Fibroblast of villous mesenchyme (primary cell): ENCODE results near the gene C15orf40. TPM values are rescaled to one million over a fixed set of nuclear protein-coding genes. Genes with fewer than 3 reads are reported as not detected.

Experiments
- DNase-seq: peaks from one replicate; pipeline ENCODE4 v3.0.0-alpha.2; 2010; ENCODE audit warnings: low read depth
- H3K4me3 ChIP-seq: 2 replicates; pipeline ENCODE4 v1.5.1; 2011; ENCODE audit warnings: low read depth, mild to moderate bottlenecking, low read length
- CTCF ChIP-seq: IDR thresholded peaks from 2 replicates; pipeline ENCODE4 v1.5.1; 2012; ENCODE audit warnings: low read depth, mild to moderate bottlenecking, low read length; ENCODE audit not compliant: insufficient read depth
- total RNA-seq: library from RNA; depleted of rRNA; stranded (reverse); fragments of >200 nt; gene quantifications from 2 replicates; pipeline ENCODE4 v1.2.3, GENCODE V29; 2012

Gene C15orf40
- total RNA-seq, 1 donor = 9.1 TPM

GRCh38 chr15:82960766-82961165, 50.7 kb downstream of the C15orf40 start:
- TF ChIP-seq CTCF = no peak
- no peak overlapping the region for H3K4me3 ChIP-seq
- no peak for DNase-seq

DNA sequence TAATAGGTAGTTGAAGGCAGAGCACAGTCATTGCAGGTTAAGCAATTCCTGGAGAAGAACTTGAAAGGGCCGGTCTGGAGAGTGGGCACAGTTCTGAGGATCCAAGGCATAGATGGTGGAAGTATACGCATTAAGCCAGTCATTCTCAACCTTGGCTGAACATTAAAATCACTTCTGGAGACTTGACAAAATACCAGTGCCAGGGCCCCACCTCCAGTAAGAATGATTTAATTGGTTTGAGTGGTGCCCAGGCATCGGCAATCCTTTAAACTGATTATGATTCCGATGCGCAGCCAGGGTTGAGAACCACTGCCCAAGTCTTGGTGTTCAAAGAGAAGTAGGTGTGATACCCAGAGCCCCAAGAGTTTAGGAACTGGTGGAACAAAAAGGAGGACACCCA, 52.0 kb downstream of the C15orf40 start:
- DNase-seq = no peak
- no peak overlapping the region for H3K4me3 ChIP-seq
- TF ChIP-seq CTCF = no peak

DNA sequence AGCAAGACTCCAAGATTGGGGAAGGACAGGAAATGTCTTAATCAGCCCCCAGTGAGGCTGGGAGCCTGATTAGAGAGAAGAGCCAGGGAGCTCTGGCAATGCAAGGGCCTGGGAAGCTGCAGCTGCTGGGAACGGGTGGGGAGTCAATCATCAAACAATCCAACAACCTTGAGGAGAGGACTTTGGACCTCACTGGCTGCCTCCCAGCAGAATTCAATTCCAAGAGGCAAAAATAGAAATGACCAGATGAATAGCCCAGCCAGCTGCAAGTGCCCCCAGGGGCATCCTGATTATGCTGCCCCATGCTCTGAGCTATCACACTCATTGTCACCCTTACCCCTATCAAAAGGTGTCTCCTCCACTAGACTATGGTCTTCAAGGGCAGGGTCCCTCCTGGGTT, 52.8 kb downstream of the C15orf40 start:
- no peak overlapping the region for H3K4me3 ChIP-seq
- DNase-seq = no peak
- no peak for TF ChIP-seq CTCF

DNA sequence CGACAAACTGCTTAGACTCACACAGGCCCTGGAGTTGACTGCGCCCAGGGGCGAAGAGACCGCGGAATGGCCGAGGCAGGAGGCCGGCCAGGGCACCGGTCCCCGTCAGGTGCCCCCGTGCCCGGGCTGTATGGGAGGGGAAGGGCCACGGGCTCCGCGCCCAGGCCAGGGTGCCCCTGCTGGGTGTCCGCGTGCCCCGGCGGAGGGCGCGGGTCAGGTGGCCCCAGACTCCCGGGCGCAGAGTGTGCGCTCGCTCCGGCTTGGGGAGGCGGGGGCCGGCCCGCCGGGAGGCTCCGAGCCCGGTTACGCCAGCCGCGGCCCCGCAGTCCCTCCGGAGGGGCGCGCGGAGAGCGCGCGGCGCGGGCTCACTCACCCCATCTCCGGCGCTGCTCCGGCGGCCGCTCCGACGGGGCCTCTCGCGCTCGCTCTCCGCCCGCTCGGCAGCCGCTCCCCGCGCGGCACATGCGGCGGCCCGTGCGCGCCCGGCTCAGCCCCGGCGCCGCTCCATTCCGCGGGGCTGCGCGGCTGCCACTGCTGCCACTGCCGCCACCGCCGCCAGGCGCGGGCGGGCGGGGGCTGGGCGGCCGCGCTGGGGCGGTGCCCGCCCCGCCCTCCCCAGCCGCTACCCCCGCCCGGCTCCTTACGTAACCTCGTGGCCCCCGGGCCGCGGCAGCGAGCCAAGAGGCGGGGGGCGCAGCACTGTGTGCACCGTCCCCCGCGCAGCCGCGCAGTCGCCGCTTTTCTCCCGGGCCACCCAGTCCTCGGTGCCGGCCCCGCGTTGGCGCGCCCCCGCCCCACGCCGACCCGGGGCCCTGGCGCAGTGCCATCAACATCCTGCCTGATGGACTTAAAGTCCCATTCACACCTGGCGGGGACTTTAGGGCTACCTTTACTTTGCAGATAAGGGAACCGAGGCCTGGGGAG, 59.0 kb downstream of the C15orf40 start, which contains the start of gene HOMER2:
Gene HOMER2, minus strand, starts transcription at position 563 of the 924 bp plus-strand sequence. Its CDS starts 185 bp downstream, at position 378.
- TF ChIP-seq CTCF = no peak
- peak within 1 kb of the TSS; percentile 21 for H3K4me3 ChIP-seq
- DNase-seq = no peak

DNA sequence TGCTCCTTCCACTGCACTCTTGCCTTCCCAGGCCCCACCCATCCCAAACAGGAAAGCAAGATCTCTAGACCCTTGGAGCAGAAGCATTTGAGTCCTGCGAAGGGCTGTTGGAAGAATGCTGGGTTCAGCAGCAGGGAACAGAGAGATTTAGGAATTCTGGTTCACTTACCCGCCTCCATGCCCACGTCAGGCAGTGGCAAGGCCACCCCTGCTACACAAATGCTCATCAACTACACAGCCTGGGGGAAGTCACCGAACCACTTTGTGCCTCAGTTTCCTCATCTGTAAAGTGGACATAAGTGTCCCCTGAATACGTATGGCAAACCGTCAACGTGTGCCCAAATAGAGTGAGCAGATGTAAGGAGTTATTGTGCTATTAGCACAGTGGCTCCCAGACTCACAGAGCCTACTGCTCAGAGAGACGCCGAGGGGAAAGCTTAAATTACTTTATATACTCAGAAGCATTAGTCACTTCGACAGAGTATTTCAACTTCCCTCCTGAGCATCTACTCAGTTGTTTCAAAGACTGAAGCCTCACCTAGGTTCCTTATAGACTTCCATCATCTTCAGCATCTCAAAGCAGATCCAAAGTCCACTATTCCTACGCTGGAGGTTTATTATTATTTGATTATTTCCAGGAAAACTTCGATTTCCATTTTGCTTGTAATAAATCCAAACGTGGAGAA, 59.8 kb downstream of the C15orf40 start:
- no peak for TF ChIP-seq CTCF
- H3K4me3 ChIP-seq = peak overlapping the region; percentile 21
- DNase-seq = no peak

DNA sequence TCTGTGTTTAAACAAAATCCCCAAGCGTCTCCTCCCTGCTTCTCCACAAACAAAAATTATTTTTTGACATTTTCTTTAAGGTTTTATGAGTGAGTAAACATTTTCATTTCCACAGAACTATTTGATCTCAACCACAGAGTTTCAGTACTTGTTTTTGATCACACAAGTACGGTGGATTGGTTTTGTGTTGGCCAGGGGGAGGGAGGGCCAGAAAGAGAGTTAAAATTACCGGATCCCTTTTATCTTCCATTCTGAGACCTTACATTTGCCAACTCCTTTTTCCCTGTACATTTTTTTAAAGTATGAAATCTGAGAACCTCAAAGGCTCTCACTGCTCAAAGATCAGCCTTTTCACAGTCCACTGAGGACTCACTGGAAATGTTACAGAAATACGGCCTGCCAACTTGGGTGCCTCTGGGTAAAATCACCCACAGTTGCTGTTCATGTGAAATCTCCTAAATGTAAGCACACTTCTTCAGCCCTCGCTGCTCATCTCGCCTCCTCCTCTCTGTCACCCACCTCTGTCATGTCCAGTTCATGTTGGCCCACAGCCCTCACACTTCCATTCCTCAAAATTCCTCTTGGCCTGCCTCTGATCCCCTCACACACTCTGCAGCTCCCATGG, 60.6 kb downstream of the C15orf40 start:
- no peak overlapping the region for H3K4me3 ChIP-seq
- TF ChIP-seq CTCF = no peak
- DNase-seq = no peak
